ENCODE data around the gene KCND1. TPM values are rescaled to one million over a fixed set of nuclear protein-coding genes. Genes with fewer than 3 reads are reported as not detected.

KCND1 gene
- total RNA-seq, 1 donor from 2014 or later: 5.2 TPM

GRCh38 chrX:48917139-48918001 is 54.3 kb downstream of the KCND1 start:
- peak; percentile 99 for FAIRE-seq
- Histone ChIP-seq H3K9ac (ENCODE audit: low read length) (no peak overlapping the region), H3K9me3 (ENCODE audit: insufficient read depth, low read depth, low read length) (no peaks in the 10 kb centered on the region), H3K4me3 (ENCODE audit: insufficient read depth, low read depth, low read length) (peak overlapping the region; percentile 55), H3K4me1 (ENCODE audit: insufficient read depth, low read length) (peaks cover 21% of the 10 kb centered on the region), H3K36me3 (ENCODE audit: insufficient read depth, low read length) (no peaks in the 10 kb centered on the region), H3K27me3 (ENCODE audit: insufficient read depth, low read length) (no peaks in the 10 kb centered on the region), H3K4me2 (ENCODE audit: low read length) (peak overlapping the region; percentile 87), H4K20me1 (ENCODE audit: insufficient read depth, low read length) (peaks cover 13% of the 10 kb centered on the region), H3K27ac (ENCODE audit: low read depth, low read length) (no peak overlapping the region), H2AFZ (ENCODE audit: low read depth, low read length) (no peak overlapping the region), H3K79me2 (ENCODE audit: insufficient read depth, low read length) (no peaks in the 10 kb centered on the region)
- Mint-ChIP-seq H3K27me3 (ENCODE audit: low read depth, unreplicated experiment) (no peaks in the 10 kb centered on the region), H3K4me3 (ENCODE audit: unreplicated experiment) (peak overlapping the region; percentile 89), H3K36me3 (ENCODE audit: low read depth, unreplicated experiment) (peaks cover 3% of the 10 kb centered on the region), H3K27ac (ENCODE audit: unreplicated experiment) (peak overlapping the region; percentile 60), H3K4me1 (ENCODE audit: low read depth, unreplicated experiment) (peaks cover 6% of the 10 kb centered on the region), H3K9me3 (ENCODE audit: unreplicated experiment) (no peaks in the 10 kb centered on the region)
- peak; percentile 56 for DNase-seq (ENCODE audit: low read depth)
- TF ChIP-seq CTCF (IDR thresholded peaks at IDR 0.05; ENCODE audit: insufficient read depth, low read depth, low read length) (peak; percentile 82), EZH2 (IDR thresholded peaks at IDR 0.05; ENCODE audit: insufficient read depth, low read length) (no peak)

GRCh38 chrX:48914593-48915493 is 56.8 kb downstream of the KCND1 start:
- H3K9me3 ChIP-seq (ENCODE audit: insufficient read depth, low read depth, low read length): no peaks in the 10 kb centered on the region
- H3K4me1 ChIP-seq (ENCODE audit: insufficient read depth, low read length): peaks cover 27% of the 10 kb centered on the region
- Mint-ChIP-seq H3K9me3 (ENCODE audit: unreplicated experiment) (no peaks in the 10 kb centered on the region), H3K36me3 (ENCODE audit: low read depth, unreplicated experiment) (peaks cover 3% of the 10 kb centered on the region), H3K27ac (ENCODE audit: unreplicated experiment) (no peak overlapping the region), H3K27me3 (ENCODE audit: low read depth, unreplicated experiment) (no peaks in the 10 kb centered on the region), H3K4me1 (ENCODE audit: low read depth, unreplicated experiment) (peaks cover 5% of the 10 kb centered on the region), H3K4me3 (ENCODE audit: unreplicated experiment) (no peak overlapping the region)
- H2AFZ ChIP-seq (ENCODE audit: low read depth, low read length): no peak overlapping the region
- H4K20me1 ChIP-seq (ENCODE audit: insufficient read depth, low read length): peaks cover 6% of the 10 kb centered on the region
- H3K36me3 ChIP-seq (ENCODE audit: insufficient read depth, low read length): no peaks in the 10 kb centered on the region
- DNase-seq (ENCODE audit: low read depth) (no peak), FAIRE-seq (no peak)
- peaks cover 16% of the 10 kb centered on the region for H3K79me2 ChIP-seq (ENCODE audit: insufficient read depth, low read length)
- no peak for TF ChIP-seq EZH2 (IDR thresholded peaks at IDR 0.05; ENCODE audit: insufficient read depth, low read length)
- no peak for TF ChIP-seq CTCF (IDR thresholded peaks at IDR 0.05; ENCODE audit: insufficient read depth, low read depth, low read length)
- no peak overlapping the region for H3K4me3 ChIP-seq (ENCODE audit: insufficient read depth, low read depth, low read length)
- no peak overlapping the region for H3K9ac ChIP-seq (ENCODE audit: low read length)
- H3K27me3 ChIP-seq (ENCODE audit: insufficient read depth, low read length): no peaks in the 10 kb centered on the region
- H3K27ac ChIP-seq (ENCODE audit: low read depth, low read length): no peak overlapping the region
- H3K4me2 ChIP-seq (ENCODE audit: low read length): no peak overlapping the region
